Astrocyte (in vitro differentiated cells and primary cell): Measurements from ENCODE around the gene CTNNA3.

Experiments
- EZH2 ChIP-seq: IDR thresholded peaks from 2 replicates; pipeline ENCODE4 v1.6.1; 2012; ENCODE audit warnings: mild to moderate bottlenecking, low read length, inconsistent platforms; ENCODE audit not compliant: insufficient read depth
- TF ChIP-seq, protein P1 (sequence below): IDR thresholded peaks from 2 replicates; pipeline ENCODE4 v1.5.1; 2011; ENCODE audit warnings: low read depth, mild to moderate bottlenecking, inconsistent platforms, low read length, moderate library complexity; ENCODE audit not compliant: insufficient read depth

DNA sequence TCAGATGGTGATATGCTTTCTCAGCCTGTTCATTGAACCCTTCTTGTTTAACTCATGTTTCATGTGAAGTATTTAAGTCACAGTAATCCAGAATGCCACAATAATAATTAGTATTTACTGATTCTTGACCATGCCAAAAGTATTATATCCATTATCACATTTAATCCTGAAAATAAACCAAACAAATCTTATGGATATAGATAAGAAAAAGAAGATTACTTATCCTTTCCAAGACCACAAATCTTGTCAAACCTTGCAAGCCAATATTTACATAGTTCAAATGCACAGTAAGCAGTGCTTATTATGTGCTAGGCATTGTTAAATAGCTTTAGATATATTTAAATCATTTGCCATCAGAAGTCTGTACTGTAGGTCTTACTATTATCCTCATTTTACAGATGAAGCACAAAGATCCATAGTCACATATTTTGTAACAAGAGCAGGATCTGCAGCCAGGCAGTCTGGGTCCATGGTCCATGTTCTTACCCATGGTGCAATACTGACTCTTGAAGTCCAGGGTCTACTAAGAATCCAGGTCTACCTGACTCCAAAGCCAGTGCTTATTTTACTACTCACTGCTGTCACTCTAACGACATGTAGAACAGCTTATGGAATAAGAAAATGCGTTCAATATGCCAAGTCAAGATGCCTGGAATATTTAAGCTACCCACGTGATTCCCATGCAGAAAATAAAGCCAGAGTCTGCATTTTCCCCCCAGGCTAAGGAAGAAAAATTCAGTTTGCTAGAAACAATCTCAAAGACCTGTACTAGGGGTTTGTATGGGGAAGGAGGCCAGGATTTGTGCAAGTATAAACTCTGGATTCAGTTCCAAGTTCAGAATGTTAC lies 1755.0 kb downstream of the CTNNA3 start:
- TF ChIP-seq, protein P1, sequence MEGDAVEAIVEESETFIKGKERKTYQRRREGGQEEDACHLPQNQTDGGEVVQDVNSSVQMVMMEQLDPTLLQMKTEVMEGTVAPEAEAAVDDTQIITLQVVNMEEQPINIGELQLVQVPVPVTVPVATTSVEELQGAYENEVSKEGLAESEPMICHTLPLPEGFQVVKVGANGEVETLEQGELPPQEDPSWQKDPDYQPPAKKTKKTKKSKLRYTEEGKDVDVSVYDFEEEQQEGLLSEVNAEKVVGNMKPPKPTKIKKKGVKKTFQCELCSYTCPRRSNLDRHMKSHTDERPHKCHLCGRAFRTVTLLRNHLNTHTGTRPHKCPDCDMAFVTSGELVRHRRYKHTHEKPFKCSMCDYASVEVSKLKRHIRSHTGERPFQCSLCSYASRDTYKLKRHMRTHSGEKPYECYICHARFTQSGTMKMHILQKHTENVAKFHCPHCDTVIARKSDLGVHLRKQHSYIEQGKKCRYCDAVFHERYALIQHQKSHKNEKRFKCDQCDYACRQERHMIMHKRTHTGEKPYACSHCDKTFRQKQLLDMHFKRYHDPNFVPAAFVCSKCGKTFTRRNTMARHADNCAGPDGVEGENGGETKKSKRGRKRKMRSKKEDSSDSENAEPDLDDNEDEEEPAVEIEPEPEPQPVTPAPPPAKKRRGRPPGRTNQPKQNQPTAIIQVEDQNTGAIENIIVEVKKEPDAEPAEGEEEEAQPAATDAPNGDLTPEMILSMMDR, result no peak
- no peak for TF ChIP-seq EZH2
